Transverse colon (tissue), 4 donors: ENCODE data around the gene ZNF226. TPM values are rescaled to one million over a fixed set of nuclear protein-coding genes. Genes with fewer than 3 reads are reported as not detected.

Source experiments
- DNase-seq: peaks from one replicate; pipeline ENCODE4 v3.0.0-alpha.2; 2019
- H3K27ac ChIP-seq, 4 donors: fragments of 200-600 bp; sonication (generic); 2 replicates each; pipeline ENCODE4 v1.5.1; 2016 to 2018; ENCODE audit warnings: inconsistent platforms in 4 of 4
- H3K27me3 ChIP-seq: fragments of 200-600 bp; sonication (generic); 2 replicates; pipeline ENCODE4 v1.5.1; 2017; ENCODE audit warnings: inconsistent platforms
- H3K36me3 ChIP-seq, 4 donors: fragments of 200-600 bp; sonication (generic); 2 replicates each; pipeline ENCODE4 v1.5.1; 2017 to 2019; ENCODE audit warnings: inconsistent platforms in 4 of 4
- H3K4me1 ChIP-seq, 4 donors: fragments of 200-600 bp; sonication (generic); 2 replicates each; pipeline ENCODE4 v1.5.1; 2017 to 2020; ENCODE audit warnings: inconsistent platforms in 4 of 4
- H3K4me3 ChIP-seq, 4 donors: fragments of 200-600 bp; sonication (generic); 1 replicate in 1 of 4; 2 replicates in 3 of 4; pipeline versions ENCODE4 v1.5.1 to v1.6.1; 2017 to 2019; ENCODE audit warnings: inconsistent platforms in 4 of 4
- H3K9me3 ChIP-seq, 2 donors: fragments of 200-600 bp; sonication (generic); 2 replicates each; pipeline ENCODE4 v1.5.1; 2017 to 2019; ENCODE audit warnings: inconsistent platforms in 2 of 2
- EP300 ChIP-seq: sonication (generic); formaldehyde crosslinking; IDR thresholded peaks from one replicate; pipeline ENCODE4 v1.6.1; 2017; ENCODE audit warnings: antibody characterized with exemption, low read depth
- POLR2A ChIP-seq: fragments of 450-650 bp; IDR thresholded peaks from one replicate; pipeline ENCODE4 v1.6.1; 2016; ENCODE audit warnings: antibody characterized with exemption, mild to moderate bottlenecking, moderate library complexity
- POLR2AphosphoS5 ChIP-seq, 3 donors: sonication (generic); formaldehyde crosslinking; IDR thresholded peaks; one replicate each; pipeline ENCODE4 v1.6.1; 2016; ENCODE audit warnings: antibody characterized with exemption in 3 of 3
- WGBS, 2 donors: methylation state at CpG; one replicate each; pipeline ENCODE4 v1.1.5; 2018; ENCODE audit warnings: low coverage in 1 of 2; 5-methylcytosine and 5-hydroxymethylcytosine counted together
- in situ Hi-C, 4 donors: fragments of 200-750 bp; cut with MboI; loops; one replicate each; pipeline versions ENCODE4 v1.15.0 to v1.15.1; 2017; ENCODE audit warnings: low sequenced_read_pairs in 3 of 4, low pct_ligation_motif_present in 1 of 4, low pct_unique_long_range_greater_than_20kb in 1 of 4
- intact Hi-C: fragments of 100-400 bp; cut with DNase I; formaldehyde crosslinking; loops from one replicate; pipeline ENCODE4 v1.15.1; 2023; ENCODE audit warnings: low total_unique reads
- total RNA-seq, 4 donors: library from RNA; depleted of rRNA; stranded (reverse); fragments of >200 nt; gene quantifications; one replicate each; pipeline ENCODE4 v1.1.0, GENCODE V29; 2016
- TF ChIP-seq, protein P1 (sequence below), 5 experiments: fragments of 200-600 bp in 3 of 5; fragments of 450-650 bp in 2 of 5; sonication (generic) in 3 of 5; IDR thresholded peaks; 1 replicate in 2 of 5; 2 replicates in 3 of 5; pipeline ENCODE4 v1.5.1; 2016 to 2017; ENCODE audit warnings: antibody characterized with exemption in 5 of 5, inconsistent platforms in 3 of 5, mild to moderate bottlenecking in 2 of 5, moderate library complexity in 1 of 5

Gene ZNF226
- total RNA-seq, 4 donors from 2014 or later = 4.1 to 27.1 (median 23.9) TPM

DNA sequence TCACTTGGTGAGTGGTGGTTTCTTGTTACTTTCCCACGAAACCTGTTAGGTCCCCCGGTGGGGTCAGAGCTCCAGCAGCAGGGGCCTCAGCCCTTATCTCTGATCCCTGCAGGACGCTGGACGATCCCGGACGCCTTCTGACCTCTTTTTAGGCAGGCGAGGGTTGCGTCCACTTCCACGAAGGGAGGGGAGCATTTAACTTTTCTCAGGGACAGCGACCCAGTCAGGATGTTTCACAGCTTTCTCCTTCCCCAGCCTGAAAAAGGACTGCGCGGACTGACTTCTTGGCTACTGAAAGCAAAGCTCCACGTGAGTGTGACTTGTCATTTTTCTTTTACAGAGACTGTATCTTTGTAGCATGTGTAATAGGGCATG, 22.9 kb upstream of the ZNF226 start:
- no peak for TF ChIP-seq EP300
- TF ChIP-seq, protein P1, sequence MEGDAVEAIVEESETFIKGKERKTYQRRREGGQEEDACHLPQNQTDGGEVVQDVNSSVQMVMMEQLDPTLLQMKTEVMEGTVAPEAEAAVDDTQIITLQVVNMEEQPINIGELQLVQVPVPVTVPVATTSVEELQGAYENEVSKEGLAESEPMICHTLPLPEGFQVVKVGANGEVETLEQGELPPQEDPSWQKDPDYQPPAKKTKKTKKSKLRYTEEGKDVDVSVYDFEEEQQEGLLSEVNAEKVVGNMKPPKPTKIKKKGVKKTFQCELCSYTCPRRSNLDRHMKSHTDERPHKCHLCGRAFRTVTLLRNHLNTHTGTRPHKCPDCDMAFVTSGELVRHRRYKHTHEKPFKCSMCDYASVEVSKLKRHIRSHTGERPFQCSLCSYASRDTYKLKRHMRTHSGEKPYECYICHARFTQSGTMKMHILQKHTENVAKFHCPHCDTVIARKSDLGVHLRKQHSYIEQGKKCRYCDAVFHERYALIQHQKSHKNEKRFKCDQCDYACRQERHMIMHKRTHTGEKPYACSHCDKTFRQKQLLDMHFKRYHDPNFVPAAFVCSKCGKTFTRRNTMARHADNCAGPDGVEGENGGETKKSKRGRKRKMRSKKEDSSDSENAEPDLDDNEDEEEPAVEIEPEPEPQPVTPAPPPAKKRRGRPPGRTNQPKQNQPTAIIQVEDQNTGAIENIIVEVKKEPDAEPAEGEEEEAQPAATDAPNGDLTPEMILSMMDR (IDR thresholded peaks at IDR 0.05) = no peak
- TF ChIP-seq POLR2A = no peak
- no peak for TF ChIP-seq POLR2AphosphoS5 (IDR thresholded peaks at IDR 0.05)
- DNase-seq = no peak
- WGBS, 2 donors = 0 to 18% methylated on average over 4 to 13 of the region's 13 CpGs
- intact Hi-C loops (no loop called here), in situ Hi-C loops (no loop called here)
- Histone ChIP-seq H3K9me3 (no peaks in the 10 kb centered on the region), H3K4me1 (peaks cover 9 to 15% (median 13%) of the 10 kb centered on the region in 4 donors), H3K36me3 (peaks cover 0 to 23% (median 3%) of the 10 kb centered on the region in 4 donors), H3K27me3 (no peaks in the 10 kb centered on the region), H3K27ac (peak overlapping the region in 3 of 4 donors; percentile 78 to 84 (median 80)), H3K4me3 (peak overlapping the region; percentile 63 to 97 (median 72))

DNA sequence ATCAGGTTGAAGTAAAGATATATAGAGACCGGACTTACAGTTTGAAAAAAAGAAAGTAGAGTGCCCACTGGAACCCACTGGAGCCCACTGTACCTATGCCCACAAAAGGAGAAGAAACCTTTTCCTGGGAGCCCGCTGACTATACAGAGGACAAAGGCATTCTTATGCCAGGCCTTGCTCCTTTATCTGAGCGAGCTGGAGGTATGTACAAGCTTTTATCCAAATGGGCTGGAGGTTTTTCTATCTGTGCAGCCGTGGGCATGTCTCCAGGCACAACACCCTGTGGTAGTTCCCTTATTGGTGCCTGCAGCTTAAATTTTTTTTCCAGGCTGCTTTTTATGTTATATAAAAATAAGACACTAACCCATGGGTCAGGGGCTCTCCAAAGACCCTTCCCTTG, 15.1 kb upstream of the ZNF226 start:
- WGBS, 2 donors = 90 to 93% methylated on average over 2 to 4 of the region's 4 CpGs
- H3K36me3 ChIP-seq = peaks cover 4 to 97% (median 39%) of the 10 kb centered on the region in 4 donors
- no peak overlapping the region for H3K27ac ChIP-seq
- H3K4me1 ChIP-seq = no peaks in the 10 kb centered on the region
- H3K27me3 ChIP-seq = no peaks in the 10 kb centered on the region
- DNase-seq = no peak
- TF ChIP-seq EP300 = no peak
- TF ChIP-seq, protein P1 (IDR thresholded peaks at IDR 0.05) = no peak
- TF ChIP-seq POLR2A = no peak
- no peak for TF ChIP-seq POLR2AphosphoS5 (IDR thresholded peaks at IDR 0.05)
- in situ Hi-C loops = no loop called here
- peaks cover 9 to 10% of the 10 kb centered on the region in 2 donors for H3K9me3 ChIP-seq
- H3K4me3 ChIP-seq = no peak overlapping the region
- intact Hi-C loops = no loop called here

DNA sequence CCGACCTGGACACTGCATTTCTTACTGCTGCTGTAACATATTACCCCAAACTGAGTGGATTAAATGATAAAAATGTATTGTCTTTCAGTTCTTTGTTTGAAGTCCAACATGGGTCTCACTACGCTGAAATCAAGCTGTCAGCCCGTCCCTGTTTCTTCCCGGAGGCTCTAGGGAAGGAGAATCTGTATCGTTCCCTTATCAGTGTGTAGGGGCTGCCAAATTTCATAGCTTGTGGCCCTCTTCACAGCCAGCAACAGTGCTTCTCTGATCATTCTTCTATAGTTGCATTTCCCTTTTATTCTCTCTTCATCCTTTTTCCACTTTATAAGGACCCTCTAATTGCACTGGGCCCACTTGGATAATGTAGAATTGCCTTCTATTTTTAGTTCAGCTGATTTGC, 13.4 kb upstream of the ZNF226 start:
- WGBS, 2 donors = 97 to 100% methylated on average over 5 of the region's 5 CpGs
- Histone ChIP-seq H3K4me1 (no peaks in the 10 kb centered on the region), H3K4me3 (no peak overlapping the region), H3K27me3 (no peaks in the 10 kb centered on the region), H3K36me3 (peaks cover 9 to 97% (median 48%) of the 10 kb centered on the region in 4 donors), H3K27ac (no peak overlapping the region), H3K9me3 (peaks cover 22 to 27% of the 10 kb centered on the region in 2 donors)
- DNase-seq = no peak
- intact Hi-C loops = no loop called here
- in situ Hi-C loops = no loop called here
- TF ChIP-seq POLR2AphosphoS5 (IDR thresholded peaks at IDR 0.05) (no peak), POLR2A (no peak), EP300 (no peak)
- TF ChIP-seq, protein P1 (IDR thresholded peaks at IDR 0.05) = no peak

DNA sequence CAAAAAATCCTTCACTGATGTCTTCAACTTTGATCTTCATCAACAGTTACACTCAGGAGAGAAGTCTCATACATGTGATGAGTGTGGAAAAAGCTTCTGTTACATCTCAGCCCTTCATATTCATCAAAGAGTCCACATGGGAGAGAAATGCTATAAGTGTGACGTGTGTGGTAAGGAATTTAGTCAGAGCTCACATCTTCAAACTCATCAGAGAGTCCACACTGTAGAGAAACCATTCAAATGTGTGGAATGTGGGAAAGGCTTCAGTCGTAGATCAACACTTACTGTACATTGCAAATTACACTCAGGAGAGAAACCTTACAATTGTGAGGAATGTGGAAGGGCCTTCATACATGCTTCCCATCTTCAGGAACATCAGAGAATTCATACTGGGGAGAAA, 8.4 kb upstream of the ZNF226 start:
- Histone ChIP-seq H3K36me3 (peaks cover 14 to 65% (median 39%) of the 10 kb centered on the region in 4 donors), H3K4me1 (no peaks in the 10 kb centered on the region), H3K27ac (no peak overlapping the region), H3K27me3 (no peaks in the 10 kb centered on the region), H3K4me3 (no peak overlapping the region), H3K9me3 (peaks cover 43 to 75% of the 10 kb centered on the region in 2 donors)
- in situ Hi-C loops = no loop called here
- intact Hi-C loops = no loop called here
- DNase-seq = no peak
- TF ChIP-seq POLR2A = no peak
- TF ChIP-seq, protein P1 (IDR thresholded peaks at IDR 0.05) = no peak
- no peak for TF ChIP-seq POLR2AphosphoS5 (IDR thresholded peaks at IDR 0.05)
- no peak for TF ChIP-seq EP300
- WGBS, 2 donors = 90 to 100% methylated on average over 2 of the region's 2 CpGs
